H1 (cell line): Measurements from ENCODE around the gene ST6GALNAC4. TPM values are rescaled to one million over a fixed set of nuclear protein-coding genes. Genes with fewer than 3 reads are reported as not detected.

Source experiments
- CTCF ChIA-PET: fragments of 300-600 bp; sonication (Branson Sonifier 250); formaldehyde crosslinking; loops from one replicate; lab custom pipeline; 2021; ENCODE audit not compliant: partially characterized antibody; lab: Charles Lee
- POLR2A ChIA-PET: fragments of 300-600 bp; sonication (Branson Sonifier 250); formaldehyde crosslinking; loops from one replicate; lab custom pipeline; 2021; ENCODE audit warnings: inconsistent platforms; ENCODE audit not compliant: partially characterized antibody; lab: Charles Lee
- DNase-seq, 2 experiments: peaks; one replicate each; pipeline versions ENCODE4 v3.0.0 to v3.0.0-alpha.2; 2010 to 2022; ENCODE audit warnings: low spot score in 2 of 2, low read depth in 1 of 2, mixed read lengths in 1 of 2
- FAIRE-seq: peaks from 2 replicates; lab custom pipeline; 2011; peaks lifted over from hg19 to GRCh38; lab: Jason Lieb, UNC
- H2AFZ ChIP-seq: 2 replicates; pipeline ENCODE4 v1.8.1; 2012; ENCODE audit warnings: low read length, inconsistent platforms
- H2AK5ac ChIP-seq: 2 replicates; pipeline ENCODE4 v1.6.1; 2013; ENCODE audit warnings: low read depth, low read length
- H2BK120ac ChIP-seq: replicated peaks from 2 replicates; pipeline ENCODE3; 2013; ENCODE audit warnings: low read depth, low read length, inconsistent platforms
- H2BK12ac ChIP-seq: 2 replicates; pipeline ENCODE4 v1.6.1; 2013; ENCODE audit warnings: low read depth, low read length
- H2BK15ac ChIP-seq: 2 replicates; pipeline ENCODE4 v1.6.1; 2013; ENCODE audit warnings: low read length
- H2BK20ac ChIP-seq: 2 replicates; pipeline ENCODE4 v1.6.1; 2013; ENCODE audit warnings: low read length
- H2BK5ac ChIP-seq: 2 replicates; pipeline ENCODE4 v1.6.1; 2013; ENCODE audit warnings: low read depth, low read length
- H3K14ac ChIP-seq: 2 replicates; pipeline ENCODE4 v1.6.1; 2013; ENCODE audit warnings: inconsistent platforms; ENCODE audit not compliant: insufficient read length
- H3K18ac ChIP-seq: 2 replicates; pipeline ENCODE4 v1.6.1; 2013; ENCODE audit warnings: low read length; ENCODE audit errors: extremely low read depth
- H3K23ac ChIP-seq: 2 replicates; pipeline ENCODE4 v1.6.1; 2013; ENCODE audit warnings: inconsistent platforms; ENCODE audit not compliant: insufficient read length
- H3K23me2 ChIP-seq: 2 replicates; pipeline ENCODE4 v1.6.1; 2013; ENCODE audit warnings: low read depth, low read length
- H3K27ac ChIP-seq: 2 replicates; pipeline ENCODE4 v1.6.1; 2011; ENCODE audit warnings: low read depth, low read length, inconsistent platforms
- H3K27me3 ChIP-seq, 4 experiments: replicated peaks in 1 of 4; 1 replicate in 1 of 4; 2 replicates in 3 of 4; pipeline versions ENCODE4 v1.6.1 to v1.8.1; 2011 to 2013; ENCODE audit warnings: low read length in 3 of 4, mild to moderate bottlenecking in 3 of 4, inconsistent platforms in 2 of 4, mixed read lengths in 2 of 4, moderate library complexity in 1 of 4; ENCODE audit not compliant: control insufficient read depth in 3 of 4, insufficient read depth in 3 of 4; ENCODE audit errors: extremely low read depth in 1 of 4
- H3K36me3 ChIP-seq, 4 experiments: 2 replicates each; pipeline versions ENCODE4 v1.6.1 to v1.8.1; 2011 to 2013; ENCODE audit warnings: mild to moderate bottlenecking in 4 of 4, low read length in 3 of 4, moderate library complexity in 2 of 4, control low read depth in 1 of 4, inconsistent platforms in 1 of 4; ENCODE audit not compliant: insufficient read depth in 4 of 4, control insufficient read depth in 2 of 4
- H3K4ac ChIP-seq: replicated peaks from 2 replicates; pipeline ENCODE3; 2013; ENCODE audit warnings: low read length, low read depth, mixed read lengths, inconsistent platforms; ENCODE audit not compliant: insufficient read length
- H3K4me1 ChIP-seq, 4 experiments: replicated peaks in 1 of 4; 1 replicate in 1 of 4; 2 replicates in 3 of 4; pipeline versions ENCODE4 v1.6.1 to v1.8.1; 2011 to 2013; ENCODE audit warnings: low read length in 3 of 4, inconsistent platforms in 2 of 4, mixed read lengths in 1 of 4; ENCODE audit not compliant: insufficient read depth in 4 of 4, control insufficient read depth in 3 of 4
- H3K4me2 ChIP-seq, 2 experiments: 2 replicates each; pipeline versions ENCODE4 v1.6.1 to v1.8.1; 2011 to 2013; ENCODE audit warnings: low read depth in 2 of 2, low read length in 2 of 2, control low read depth in 1 of 2, inconsistent platforms in 1 of 2, mild to moderate bottlenecking in 1 of 2; ENCODE audit not compliant: insufficient read depth in 1 of 2
- H3K4me3 ChIP-seq, 4 experiments: fragments of 200-600, 300-600 bp in 1 of 4; sonication (generic), shearing (Covaris generic), sonication (Bioruptor Twin) in 1 of 4; 2 replicates each; pipeline versions ENCODE4 v1.5.1 to v1.8.1; 2011 to 2016; ENCODE audit warnings: low read length in 4 of 4, low read depth in 3 of 4, control low read depth in 2 of 4, inconsistent platforms in 2 of 4, mild to moderate bottlenecking in 2 of 4, mixed read lengths in 1 of 4, moderate library complexity in 1 of 4; ENCODE audit not compliant: insufficient read depth in 2 of 4; ENCODE audit errors: extremely low read depth in 1 of 4
- H3K56ac ChIP-seq: replicated peaks from 2 replicates; pipeline ENCODE3; 2013; ENCODE audit warnings: low read depth, mild to moderate bottlenecking, mixed read lengths, low read length, inconsistent platforms; ENCODE audit not compliant: insufficient read length
- H3K79me1 ChIP-seq: 2 replicates; pipeline ENCODE4 v1.6.1; 2013; ENCODE audit warnings: low read depth, low read length, control low read depth
- H3K79me2 ChIP-seq, 2 experiments: 2 replicates each; pipeline versions ENCODE4 v1.6.1 to v1.8.1; 2012 to 2013; ENCODE audit warnings: low read length in 2 of 2, mild to moderate bottlenecking in 2 of 2, inconsistent platforms in 1 of 2; ENCODE audit not compliant: insufficient read depth in 2 of 2, control insufficient read depth in 1 of 2
- H3K9ac ChIP-seq, 4 experiments: replicated peaks in 1 of 4; 1 replicate in 1 of 4; 2 replicates in 3 of 4; pipeline versions ENCODE4 v1.6.1 to v1.8.1; 2011 to 2013; ENCODE audit warnings: low read depth in 3 of 4, low read length in 3 of 4, control low read depth in 2 of 4, mild to moderate bottlenecking in 2 of 4, moderate library complexity in 2 of 4, inconsistent platforms in 1 of 4; ENCODE audit errors: extremely low read depth in 1 of 4
- H3K9me3 ChIP-seq, 2 experiments: 2 replicates each; pipeline versions ENCODE4 v1.6.1 to v1.8.1; 2012 to 2013; ENCODE audit warnings: mild to moderate bottlenecking in 2 of 2, moderate library complexity in 2 of 2, control low read depth in 1 of 2, inconsistent platforms in 1 of 2, low read depth in 1 of 2, low read length in 1 of 2, mixed read lengths in 1 of 2; ENCODE audit not compliant: insufficient read depth in 2 of 2
- H4K20me1 ChIP-seq, 2 experiments: replicated peaks in 1 of 2; 2 replicates each; pipeline versions ENCODE3 to v1.8.1; 2011 to 2013; ENCODE audit warnings: inconsistent platforms in 2 of 2, low read length in 2 of 2, mild to moderate bottlenecking in 1 of 2; ENCODE audit not compliant: insufficient read depth in 2 of 2, control insufficient read depth in 1 of 2
- H4K5ac ChIP-seq: 2 replicates; pipeline ENCODE4 v1.6.1; 2013; ENCODE audit warnings: low read length, low read depth, mixed read lengths, inconsistent platforms; ENCODE audit not compliant: insufficient read length
- H4K8ac ChIP-seq: 2 replicates; pipeline ENCODE4 v1.8.0; 2013; ENCODE audit warnings: mild to moderate bottlenecking, moderate library complexity, low read length, inconsistent platforms; ENCODE audit not compliant: insufficient read depth; ENCODE audit errors: extremely low read depth
- H4K91ac ChIP-seq: replicated peaks from 2 replicates; pipeline ENCODE3; 2013; ENCODE audit warnings: low read length, mixed read lengths, inconsistent platforms; ENCODE audit not compliant: insufficient read length
- ATF3 ChIP-seq: IDR thresholded peaks from 2 replicates; pipeline ENCODE4 v1.6.1; 2011; ENCODE audit warnings: low read depth, mild to moderate bottlenecking, low read length; ENCODE audit not compliant: insufficient read depth
- CHD2 ChIP-seq: IDR thresholded peaks from 2 replicates; pipeline ENCODE4 v1.6.1; 2012; ENCODE audit warnings: low read length, improper control_type of control experiment
- POU5F1 ChIP-seq: IDR thresholded peaks from 2 replicates; pipeline ENCODE4 v1.6.1; 2011; ENCODE audit warnings: low read depth, mild to moderate bottlenecking, low read length, moderate library complexity
- RFX5 ChIP-seq: IDR thresholded peaks from 2 replicates; pipeline ENCODE4 v1.6.1; 2011; ENCODE audit warnings: low read depth, low read length, improper control_type of control experiment, borderline replicate concordance
- SIN3A ChIP-seq, 2 experiments: IDR thresholded peaks in 1 of 2; conservative IDR thresholded peaks in 1 of 2; 2 replicates each; pipeline ENCODE4 v1.6.1; 2011 to 2012; ENCODE audit warnings: low read length in 2 of 2, improper control_type of control experiment in 1 of 2, low read depth in 1 of 2, mild to moderate bottlenecking in 1 of 2
- SIX5 ChIP-seq: IDR thresholded peaks from 2 replicates; pipeline ENCODE4 v1.6.1; 2011; ENCODE audit warnings: mild to moderate bottlenecking, low read depth, low read length
- SUZ12 ChIP-seq: fragments of 200-600 bp; sonication (generic); IDR thresholded peaks from 2 replicates; pipeline ENCODE4 v1.6.1; 2012; ENCODE audit warnings: mild to moderate bottlenecking, inconsistent platforms, low read length, moderate library complexity, mixed read lengths
- TBP ChIP-seq: IDR thresholded peaks from 2 replicates; pipeline ENCODE4 v1.6.1; 2011; ENCODE audit warnings: low read depth, low read length, improper control_type of control experiment
- WGBS, 2 experiments: shearing (Covaris generic) in 1 of 2; methylation state at CpG; one replicate each; pipeline versions ENCODE4 v1.1.6 to v1.1.7; 2013 to 2015; ENCODE audit warnings: low lambda C conversion rate in 2 of 2, mixed read lengths in 2 of 2, inconsistent platforms in 1 of 2, low coverage in 1 of 2, missing lambda C conversion rate in 1 of 2; ENCODE audit not compliant: insufficient replicate concordance in 2 of 2, insufficient coverage in 1 of 2, insufficient read length in 1 of 2; ENCODE audit errors: extremely low coverage in 1 of 2, missing lambda C conversion rate in 1 of 2; 5-methylcytosine and 5-hydroxymethylcytosine counted together
- polyA plus RNA-seq, 7 experiments: library from polyadenylated mRNA; depleted of rRNA in 3 of 7; stranded (reverse) in 5 of 7; unstranded in 2 of 7; fragments of >200 nt in 5 of 7; fragments of 200-250 nt in 2 of 7; gene quantifications; 1 replicate in 5 of 7; 2 replicates in 1 of 7; 4 replicates in 1 of 7; pipeline versions ENCODE4 v1.2.1 to v1.2.3, GENCODE V29; 2011 to 2013; ENCODE audit warnings: missing spikeins in 2 of 7, mixed read lengths in 2 of 7
- total RNA-seq: library from RNA; stranded (reverse); fragmentation: NEBNext Ultra II Directional; extraction: Animal tissue kit (Norgen Biotek cat#: 25700); gene quantifications from 2 replicates; pipeline ENCODE4 v1.2.1, GENCODE V29; 2021

Gene ST6GALNAC4
- total and polyA plus RNA-seq, 2 of the 8 experiments (the other 6 are each of a cell fraction or from before 2014, with no cell fraction given) = 21.8 to 34.1 TPM

GRCh38 chr9:127959398-127959797 lies 42.6 kb upstream of the ST6GALNAC4 start:
- Histone ChIP-seq H3K4me3 (no peak overlapping the region), H4K91ac (no peak overlapping the region), H3K4me1 (peaks cover 0 to 30% (median 13%) of the 10 kb centered on the region in 4 experiments; a peak in 5 of 7 replicates), H3K9me3 (no peaks in the 10 kb centered on the region)
- TF ChIP-seq CHD2 = no peak
- no peak for TF ChIP-seq SIX5
- TF ChIP-seq SUZ12 = no peak
- no peak for TF ChIP-seq TBP
- TF ChIP-seq SIN3A (conservative IDR thresholded peaks at IDR 0.05 in 1 of 2, IDR thresholded peaks at IDR 0.05 in 1 of 2; ENCODE audit: low read depth in 1 of 2, low read length in 2 of 2) = no peak
- TF ChIP-seq ATF3 = no peak
- TF ChIP-seq POU5F1 = no peak
- no peak for TF ChIP-seq RFX5
- TF ChIP-seq, all 59 proteins: peak for 0
- Histone ChIP-seq H3K4ac (no peak overlapping the region), H3K36me3 (no peaks in the 10 kb centered on the region), H2BK120ac (no peak overlapping the region), H3K27me3 (no peaks in the 10 kb centered on the region), H3K56ac (no peak overlapping the region), H3K79me1 (peaks cover 18% of the 10 kb centered on the region), H2AFZ (no peak overlapping the region), H4K8ac (no peak overlapping the region), H2BK12ac (no peak overlapping the region), H2BK5ac (no peak overlapping the region), H3K23ac (no peak overlapping the region), H2BK15ac (no peak overlapping the region), H3K18ac (no peak overlapping the region), H4K20me1 (peaks cover 19 to 38% of the 10 kb centered on the region in 2 experiments), H3K9ac (no peak overlapping the region), H3K27ac (no peak overlapping the region), H2AK5ac (no peak overlapping the region), H3K14ac (no peak overlapping the region), H2BK20ac (no peak overlapping the region), H3K79me2 (peaks cover 0 to 96% of the 10 kb centered on the region in 2 experiments; a peak in 2 of 4 replicates), H3K23me2 (no peaks in the 10 kb centered on the region), H3K4me2 (no peak overlapping the region), H4K5ac (no peak overlapping the region)
- no peak for FAIRE-seq
- WGBS, 2 experiments = 85% methylated on average over 4 of the region's 4 CpGs; no CpG with 5 or more reads in 1 of the 2 experiments
- DNase-seq = no peak
- ChIA-PET POLR2A (no interaction called here), CTCF (interaction anchor here (9.8 to 35.5 kb wide), 2 partner anchors 18 to 72 kb away, joined by 143 to 825 read pairs; no protein-coding TSS in a partner anchor)
